ENCODE results near the gene CAPZA2.
A peak's percentile ranks its signal among the peaks of the same experiment; 100 is the strongest.
"Not testable (repeated sequence)": the region's sequence is repeated elsewhere in the genome, so short reads cannot be mapped to it uniquely, and the experiment has no call there.

Gene CAPZA2

DNA sequence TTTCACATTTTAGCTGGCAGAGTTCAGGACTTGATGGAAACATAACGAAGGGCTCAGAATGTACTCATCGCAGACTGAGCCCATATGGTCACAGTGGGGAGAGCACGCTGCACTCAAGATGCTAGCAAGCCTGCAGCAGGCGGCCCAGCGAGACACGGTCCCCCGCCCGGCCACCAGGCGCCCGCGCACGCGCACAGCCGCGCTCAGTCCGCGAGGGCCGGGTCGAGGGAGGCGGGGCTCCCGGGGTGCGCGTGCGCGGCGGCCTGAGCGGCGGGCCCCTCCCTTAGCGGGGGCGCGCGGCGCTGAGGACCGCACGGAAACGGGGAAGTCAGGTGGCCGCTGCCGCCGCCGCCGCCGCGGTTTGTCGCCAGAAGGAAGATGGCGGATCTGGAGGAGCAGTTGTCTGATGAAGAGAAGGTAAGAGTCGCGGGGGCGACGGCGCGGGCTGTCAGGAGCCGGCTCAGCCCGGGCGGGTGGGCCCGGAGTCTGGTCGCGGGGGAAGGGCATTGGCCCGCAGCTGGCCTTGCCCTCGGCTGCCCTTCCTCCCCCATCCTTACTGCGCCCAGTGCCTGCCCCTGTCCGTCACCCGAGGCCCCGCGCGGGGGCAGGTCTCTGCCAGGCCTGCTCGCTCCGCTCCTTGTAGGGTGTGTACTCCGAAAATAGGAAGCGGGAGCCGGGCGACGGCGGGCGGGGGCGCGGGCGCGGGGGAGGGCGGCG, at the start of gene CAPZA2:
TSS of gene CAPZA2 (plus strand) at position 354 of the 717 bp plus-strand sequence. CDS start at position 379, 25 bp downstream.
- H3K27me3 ChIP-seq (ENCODE audit: control insufficient read depth, insufficient read depth, low read length), result peaks cover 2% of the 10 kb centered on the region
- peaks cover 6% of the 10 kb centered on the region for H3K4me1 ChIP-seq (ENCODE audit: control insufficient read depth, insufficient read depth, low read length)
- no peaks in the 10 kb centered on the region for H3K9me3 ChIP-seq (ENCODE audit: control insufficient read depth, insufficient read depth, low read length)
- H3K4me3 ChIP-seq (ENCODE audit: low read depth, low read length), result peak within 1 kb of the TSS; percentile 84
- no peaks in the 10 kb centered on the region for H3K36me3 ChIP-seq (ENCODE audit: control insufficient read depth, insufficient read depth, low read length)
- peak within 1 kb of the TSS; percentile 83 for H3K9ac ChIP-seq (ENCODE audit: low read depth, low read length)

GRCh38 chr7:116812860-116813259, 49.5 kb upstream of the CAPZA2 start:
- peaks cover 3% of the 10 kb centered on the region for H3K4me1 ChIP-seq (ENCODE audit: control insufficient read depth, insufficient read depth, low read length)
- H3K4me3 ChIP-seq (ENCODE audit: low read depth, low read length), result no peak overlapping the region
- H3K27me3 ChIP-seq (ENCODE audit: control insufficient read depth, insufficient read depth, low read length), result no peaks in the 10 kb centered on the region
- no peak overlapping the region for H3K9ac ChIP-seq (ENCODE audit: low read depth, low read length)
- H3K36me3 ChIP-seq (ENCODE audit: control insufficient read depth, insufficient read depth, low read length), result no peaks in the 10 kb centered on the region
- no peaks in the 10 kb centered on the region for H3K9me3 ChIP-seq (ENCODE audit: control insufficient read depth, insufficient read depth, low read length)

DNA sequence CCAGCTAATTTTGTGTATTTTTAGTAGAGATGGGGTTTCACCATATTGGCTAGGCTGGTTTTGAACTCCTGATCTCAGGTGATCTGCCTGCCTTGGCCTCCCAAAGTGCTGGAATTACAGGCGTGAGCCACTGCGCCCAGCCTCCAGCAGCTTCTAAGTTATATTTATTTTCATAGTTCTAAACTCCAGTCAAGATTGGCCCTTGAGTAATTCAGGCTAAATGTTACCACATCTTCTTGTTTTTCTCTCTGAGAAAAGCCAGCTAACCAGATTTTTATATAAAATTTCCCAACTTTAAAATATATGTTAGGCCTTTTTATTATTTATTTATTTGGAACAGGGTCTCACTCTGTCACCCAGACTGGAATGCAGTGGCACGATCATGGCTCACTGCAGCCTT, 49.0 kb upstream of the CAPZA2 start:
- not testable (repeated sequence) for H3K36me3 ChIP-seq (ENCODE audit: control insufficient read depth, insufficient read depth, low read length); H3K27me3 ChIP-seq (ENCODE audit: control insufficient read depth, insufficient read depth, low read length); H3K4me1 ChIP-seq (ENCODE audit: control insufficient read depth, insufficient read depth, low read length); H3K4me3 ChIP-seq (ENCODE audit: low read depth, low read length); H3K9me3 ChIP-seq (ENCODE audit: control insufficient read depth, insufficient read depth, low read length); H3K9ac ChIP-seq (ENCODE audit: low read depth, low read length)

GRCh38 chr7:116815041-116815440, 47.3 kb upstream of the CAPZA2 start:
- no peak overlapping the region for H3K9ac ChIP-seq (ENCODE audit: low read depth, low read length)
- H3K4me3 ChIP-seq (ENCODE audit: low read depth, low read length), result no peak overlapping the region
- no peaks in the 10 kb centered on the region for H3K36me3 ChIP-seq (ENCODE audit: control insufficient read depth, insufficient read depth, low read length)
- H3K4me1 ChIP-seq (ENCODE audit: control insufficient read depth, insufficient read depth, low read length), result no peaks in the 10 kb centered on the region
- no peaks in the 10 kb centered on the region for H3K9me3 ChIP-seq (ENCODE audit: control insufficient read depth, insufficient read depth, low read length)
- H3K27me3 ChIP-seq (ENCODE audit: control insufficient read depth, insufficient read depth, low read length), result no peaks in the 10 kb centered on the region

DNA sequence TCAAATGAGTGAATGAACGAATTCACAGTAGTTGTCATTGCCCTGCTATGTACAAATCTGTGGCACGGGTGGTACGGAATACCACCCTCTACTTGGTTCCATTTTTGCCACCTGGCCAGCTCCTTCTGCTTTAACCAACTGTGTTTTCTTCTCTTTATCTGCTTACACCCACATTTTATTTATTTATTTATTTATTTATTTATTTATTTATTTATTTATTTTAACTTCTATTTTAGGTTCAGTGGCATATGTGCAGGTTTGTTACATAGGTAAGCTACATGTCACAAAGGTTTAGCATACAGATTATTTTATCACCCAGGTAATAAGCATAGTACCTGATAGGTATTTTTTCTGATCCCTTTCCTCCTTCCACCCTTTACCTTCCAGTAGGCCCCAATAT, 42.2 kb upstream of the CAPZA2 start:
- H3K4me1 ChIP-seq (ENCODE audit: control insufficient read depth, insufficient read depth, low read length), result no peaks in the 10 kb centered on the region
- H3K9me3 ChIP-seq (ENCODE audit: control insufficient read depth, insufficient read depth, low read length), result no peaks in the 10 kb centered on the region
- no peak overlapping the region for H3K9ac ChIP-seq (ENCODE audit: low read depth, low read length)
- H3K27me3 ChIP-seq (ENCODE audit: control insufficient read depth, insufficient read depth, low read length), result no peaks in the 10 kb centered on the region
- H3K4me3 ChIP-seq (ENCODE audit: low read depth, low read length), result no peak overlapping the region
- no peaks in the 10 kb centered on the region for H3K36me3 ChIP-seq (ENCODE audit: control insufficient read depth, insufficient read depth, low read length)

GRCh38 chr7:116821647-116822046, 40.7 kb upstream of the CAPZA2 start:
- not testable (repeated sequence) for H3K27me3 ChIP-seq (ENCODE audit: control insufficient read depth, insufficient read depth, low read length)

DNA sequence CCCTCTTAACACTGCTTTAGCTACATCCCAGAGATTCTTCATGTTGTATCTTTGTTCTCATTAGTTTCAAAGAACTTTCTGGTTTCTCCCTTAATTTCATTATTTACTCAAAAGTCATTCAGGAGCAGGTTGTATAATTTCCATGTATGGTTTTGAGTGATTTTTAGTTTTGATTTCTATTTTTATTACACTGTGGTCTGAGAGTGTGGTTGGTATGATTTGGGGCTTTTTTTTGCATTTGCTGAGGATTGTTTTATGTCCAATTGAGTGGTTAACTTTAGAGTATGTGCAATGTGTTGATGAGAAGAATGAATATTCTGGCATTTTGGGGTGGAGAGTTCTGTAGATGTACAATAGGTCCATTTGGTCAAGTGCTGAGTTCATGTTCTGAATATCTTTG, 37.9 kb upstream of the CAPZA2 start:
- H3K9me3 ChIP-seq (ENCODE audit: control insufficient read depth, insufficient read depth, low read length), result no peaks in the 10 kb centered on the region
- H3K27me3 ChIP-seq (ENCODE audit: control insufficient read depth, insufficient read depth, low read length), result no peaks in the 10 kb centered on the region
- no peak overlapping the region for H3K4me3 ChIP-seq (ENCODE audit: low read depth, low read length)
- H3K36me3 ChIP-seq (ENCODE audit: control insufficient read depth, insufficient read depth, low read length), result no peaks in the 10 kb centered on the region
- H3K4me1 ChIP-seq (ENCODE audit: control insufficient read depth, insufficient read depth, low read length), result no peaks in the 10 kb centered on the region
- H3K9ac ChIP-seq (ENCODE audit: low read depth, low read length), result no peak overlapping the region

More at GRCh38 chr7:116821647-116822046, 40.7 kb upstream of the CAPZA2 start:
- not testable (repeated sequence) for H3K4me1 ChIP-seq (ENCODE audit: control insufficient read depth, insufficient read depth, low read length); H3K36me3 ChIP-seq (ENCODE audit: control insufficient read depth, insufficient read depth, low read length); H3K9ac ChIP-seq (ENCODE audit: low read depth, low read length); H3K9me3 ChIP-seq (ENCODE audit: control insufficient read depth, insufficient read depth, low read length); H3K4me3 ChIP-seq (ENCODE audit: low read depth, low read length)

GRCh38 chr7:116828281-116828680, 34.1 kb upstream of the CAPZA2 start:
- H3K4me1 ChIP-seq (ENCODE audit: control insufficient read depth, insufficient read depth, low read length), result no peaks in the 10 kb centered on the region
- H3K27me3 ChIP-seq (ENCODE audit: control insufficient read depth, insufficient read depth, low read length), result no peaks in the 10 kb centered on the region
- no peak overlapping the region for H3K4me3 ChIP-seq (ENCODE audit: low read depth, low read length)
- H3K9me3 ChIP-seq (ENCODE audit: control insufficient read depth, insufficient read depth, low read length), result no peaks in the 10 kb centered on the region
- H3K9ac ChIP-seq (ENCODE audit: low read depth, low read length), result no peak overlapping the region
- no peaks in the 10 kb centered on the region for H3K36me3 ChIP-seq (ENCODE audit: control insufficient read depth, insufficient read depth, low read length)

- Histone ChIP-seq H3K27me3 (ENCODE audit: control insufficient read depth, insufficient read depth, low read length) (no peaks in the 10 kb centered on the region), H3K9ac (ENCODE audit: low read depth, low read length) (no peak overlapping the region), H3K36me3 (ENCODE audit: control insufficient read depth, insufficient read depth, low read length) (no peaks in the 10 kb centered on the region), H3K4me1 (ENCODE audit: control insufficient read depth, insufficient read depth, low read length) (no peaks in the 10 kb centered on the region), H3K4me3 (ENCODE audit: low read depth, low read length) (no peak overlapping the region), H3K9me3 (ENCODE audit: control insufficient read depth, insufficient read depth, low read length) (no peaks in the 10 kb centered on the region)
These were observed 33.3 kb upstream of the CAPZA2 start for GRCh38 chr7:116829041-116829440.

DNA sequence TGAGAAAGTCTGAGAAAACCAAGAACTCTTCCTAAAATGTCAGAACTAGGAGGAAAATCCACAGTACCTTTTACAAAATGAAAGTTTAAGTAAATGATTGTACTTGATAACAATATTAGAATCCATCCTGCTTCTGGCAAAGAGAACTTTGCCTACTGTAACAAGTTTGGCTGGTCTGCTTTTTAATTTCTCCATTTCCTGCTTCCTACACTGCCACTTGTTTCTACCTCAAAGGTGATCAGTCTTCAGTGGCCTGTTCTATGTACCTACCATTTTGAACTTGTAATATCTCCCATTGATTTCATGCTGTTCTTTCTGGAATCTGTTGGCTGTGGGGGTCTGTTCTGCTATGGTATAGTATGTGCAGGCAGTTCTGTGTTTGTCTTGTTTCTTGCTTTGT, 32.9 kb upstream of the CAPZA2 start:
- no peaks in the 10 kb centered on the region for H3K36me3 ChIP-seq (ENCODE audit: control insufficient read depth, insufficient read depth, low read length)
- H3K9ac ChIP-seq (ENCODE audit: low read depth, low read length), result no peak overlapping the region
- no peaks in the 10 kb centered on the region for H3K4me1 ChIP-seq (ENCODE audit: control insufficient read depth, insufficient read depth, low read length)
- no peak overlapping the region for H3K4me3 ChIP-seq (ENCODE audit: low read depth, low read length)
- H3K27me3 ChIP-seq (ENCODE audit: control insufficient read depth, insufficient read depth, low read length), result no peaks in the 10 kb centered on the region
- no peaks in the 10 kb centered on the region for H3K9me3 ChIP-seq (ENCODE audit: control insufficient read depth, insufficient read depth, low read length)

- Histone ChIP-seq H3K9ac (ENCODE audit: low read depth, low read length) (no peak overlapping the region), H3K4me3 (ENCODE audit: low read depth, low read length) (no peak overlapping the region), H3K36me3 (ENCODE audit: control insufficient read depth, insufficient read depth, low read length) (no peaks in the 10 kb centered on the region), H3K9me3 (ENCODE audit: control insufficient read depth, insufficient read depth, low read length) (no peaks in the 10 kb centered on the region), H3K27me3 (ENCODE audit: control insufficient read depth, insufficient read depth, low read length) (no peaks in the 10 kb centered on the region), H3K4me1 (ENCODE audit: control insufficient read depth, insufficient read depth, low read length) (no peaks in the 10 kb centered on the region)
These were observed 29.7 kb upstream of the CAPZA2 start for GRCh38 chr7:116832692-116833091.

GRCh38 chr7:116834815-116835504, 27.4 kb upstream of the CAPZA2 start:
- Histone ChIP-seq H3K9ac (ENCODE audit: low read depth, low read length) (no peak overlapping the region), H3K27me3 (ENCODE audit: control insufficient read depth, insufficient read depth, low read length) (no peaks in the 10 kb centered on the region), H3K9me3 (ENCODE audit: control insufficient read depth, insufficient read depth, low read length) (no peaks in the 10 kb centered on the region), H3K4me3 (ENCODE audit: low read depth, low read length) (no peak overlapping the region), H3K4me1 (ENCODE audit: control insufficient read depth, insufficient read depth, low read length) (no peaks in the 10 kb centered on the region), H3K36me3 (ENCODE audit: control insufficient read depth, insufficient read depth, low read length) (no peaks in the 10 kb centered on the region)

Data from iPS-15b (cell line).